Measurements from ENCODE around the gene ALMS1.

DNA sequence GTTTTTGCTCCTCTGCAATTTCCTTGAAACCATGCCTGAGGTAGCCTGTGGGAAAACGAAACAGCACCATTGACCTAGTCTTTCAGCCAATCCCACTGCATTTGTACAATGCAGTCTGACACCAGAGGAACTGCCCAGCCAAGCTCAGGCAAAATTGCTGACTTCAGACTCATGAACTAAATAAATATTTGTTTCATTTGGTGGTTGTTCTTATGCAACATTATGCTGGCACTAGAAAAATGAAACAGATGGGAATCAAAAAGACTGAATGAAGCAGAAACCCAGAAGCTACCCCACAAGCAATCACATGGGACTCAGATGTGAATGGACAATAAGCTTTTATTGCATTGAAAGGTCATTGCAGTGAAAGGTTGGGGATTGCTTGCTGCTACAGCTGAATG, 254.9 kb downstream of the ALMS1 start:
- TF ChIP-seq EZH2 (IDR thresholded peaks at IDR 0.05; ENCODE audit: borderline replicate concordance) (no peak), EZH2phosphoT487 (IDR thresholded peaks at IDR 0.05; ENCODE audit: low read depth, severe bottlenecking, unreplicated experiment) (no peak)
- TF ChIP-seq, protein P1, sequence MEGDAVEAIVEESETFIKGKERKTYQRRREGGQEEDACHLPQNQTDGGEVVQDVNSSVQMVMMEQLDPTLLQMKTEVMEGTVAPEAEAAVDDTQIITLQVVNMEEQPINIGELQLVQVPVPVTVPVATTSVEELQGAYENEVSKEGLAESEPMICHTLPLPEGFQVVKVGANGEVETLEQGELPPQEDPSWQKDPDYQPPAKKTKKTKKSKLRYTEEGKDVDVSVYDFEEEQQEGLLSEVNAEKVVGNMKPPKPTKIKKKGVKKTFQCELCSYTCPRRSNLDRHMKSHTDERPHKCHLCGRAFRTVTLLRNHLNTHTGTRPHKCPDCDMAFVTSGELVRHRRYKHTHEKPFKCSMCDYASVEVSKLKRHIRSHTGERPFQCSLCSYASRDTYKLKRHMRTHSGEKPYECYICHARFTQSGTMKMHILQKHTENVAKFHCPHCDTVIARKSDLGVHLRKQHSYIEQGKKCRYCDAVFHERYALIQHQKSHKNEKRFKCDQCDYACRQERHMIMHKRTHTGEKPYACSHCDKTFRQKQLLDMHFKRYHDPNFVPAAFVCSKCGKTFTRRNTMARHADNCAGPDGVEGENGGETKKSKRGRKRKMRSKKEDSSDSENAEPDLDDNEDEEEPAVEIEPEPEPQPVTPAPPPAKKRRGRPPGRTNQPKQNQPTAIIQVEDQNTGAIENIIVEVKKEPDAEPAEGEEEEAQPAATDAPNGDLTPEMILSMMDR (IDR thresholded peaks at IDR 0.05; ENCODE audit: poor library complexity): no peak

All from hepatocyte (in vitro differentiated cells).